GM10266 (cell line): ENCODE data around the gene SLC5A5.

Experiments used
- DNase-seq: peaks from one replicate; pipeline ENCODE4 v3.0.0; 2012; ENCODE audit errors: extremely low spot score
- TF ChIP-seq, protein P1 (sequence below): IDR thresholded peaks from 2 replicates; pipeline ENCODE4 v1.5.1; 2012; ENCODE audit warnings: mild to moderate bottlenecking, low read depth; ENCODE audit not compliant: control insufficient read depth, insufficient read depth; ENCODE audit errors: missing control alignments

Gene SLC5A5

DNA sequence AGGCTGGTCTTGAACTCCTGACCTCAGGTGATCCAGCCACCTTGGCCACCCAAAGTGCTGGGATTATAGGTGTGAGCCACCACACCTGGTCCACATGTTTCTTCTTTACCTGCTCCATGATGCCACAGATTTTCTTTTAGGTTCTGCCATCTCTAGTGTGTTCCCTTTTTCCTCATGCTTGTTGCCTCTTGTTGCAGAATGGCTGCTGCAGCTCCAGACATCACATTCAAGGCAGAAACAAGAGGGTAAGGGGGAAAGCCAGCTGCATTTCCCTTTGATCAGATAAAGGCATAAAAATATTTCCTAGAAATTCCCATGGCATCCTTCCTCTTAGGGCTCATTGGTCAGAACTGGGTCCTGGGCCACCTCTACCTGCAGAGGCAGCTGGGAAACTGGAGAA lies 48.8 kb downstream of the SLC5A5 start:
- TF ChIP-seq, protein P1, sequence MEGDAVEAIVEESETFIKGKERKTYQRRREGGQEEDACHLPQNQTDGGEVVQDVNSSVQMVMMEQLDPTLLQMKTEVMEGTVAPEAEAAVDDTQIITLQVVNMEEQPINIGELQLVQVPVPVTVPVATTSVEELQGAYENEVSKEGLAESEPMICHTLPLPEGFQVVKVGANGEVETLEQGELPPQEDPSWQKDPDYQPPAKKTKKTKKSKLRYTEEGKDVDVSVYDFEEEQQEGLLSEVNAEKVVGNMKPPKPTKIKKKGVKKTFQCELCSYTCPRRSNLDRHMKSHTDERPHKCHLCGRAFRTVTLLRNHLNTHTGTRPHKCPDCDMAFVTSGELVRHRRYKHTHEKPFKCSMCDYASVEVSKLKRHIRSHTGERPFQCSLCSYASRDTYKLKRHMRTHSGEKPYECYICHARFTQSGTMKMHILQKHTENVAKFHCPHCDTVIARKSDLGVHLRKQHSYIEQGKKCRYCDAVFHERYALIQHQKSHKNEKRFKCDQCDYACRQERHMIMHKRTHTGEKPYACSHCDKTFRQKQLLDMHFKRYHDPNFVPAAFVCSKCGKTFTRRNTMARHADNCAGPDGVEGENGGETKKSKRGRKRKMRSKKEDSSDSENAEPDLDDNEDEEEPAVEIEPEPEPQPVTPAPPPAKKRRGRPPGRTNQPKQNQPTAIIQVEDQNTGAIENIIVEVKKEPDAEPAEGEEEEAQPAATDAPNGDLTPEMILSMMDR, result no peak
- DNase-seq, result no peak

GRCh38 chr19:17922138-17922537 lies 50.4 kb downstream of the SLC5A5 start:
- no peak for DNase-seq
- TF ChIP-seq, protein P1, result no peak

DNA sequence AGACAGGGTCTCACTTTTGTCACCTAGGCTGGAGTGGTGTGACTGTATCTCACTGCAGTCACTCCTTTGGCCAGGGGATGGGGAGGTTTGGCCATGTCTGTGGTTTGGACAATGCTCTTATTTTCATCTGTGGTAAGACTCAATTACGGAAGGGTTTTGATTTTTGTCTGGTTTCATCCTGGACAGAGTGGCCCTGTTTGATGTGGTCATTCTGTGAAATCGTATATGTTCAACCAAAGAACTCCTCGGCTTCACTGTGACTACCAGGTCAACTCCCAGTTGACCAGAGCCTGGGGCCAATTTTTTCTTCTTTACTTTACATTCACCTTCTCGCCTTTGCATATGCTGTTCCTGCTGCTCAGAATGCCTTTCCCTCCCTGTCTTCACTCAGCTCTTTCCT lies 54.3 kb downstream of the SLC5A5 start:
- DNase-seq, result peak; percentile 29
- TF ChIP-seq, protein P1, result no peak

DNA sequence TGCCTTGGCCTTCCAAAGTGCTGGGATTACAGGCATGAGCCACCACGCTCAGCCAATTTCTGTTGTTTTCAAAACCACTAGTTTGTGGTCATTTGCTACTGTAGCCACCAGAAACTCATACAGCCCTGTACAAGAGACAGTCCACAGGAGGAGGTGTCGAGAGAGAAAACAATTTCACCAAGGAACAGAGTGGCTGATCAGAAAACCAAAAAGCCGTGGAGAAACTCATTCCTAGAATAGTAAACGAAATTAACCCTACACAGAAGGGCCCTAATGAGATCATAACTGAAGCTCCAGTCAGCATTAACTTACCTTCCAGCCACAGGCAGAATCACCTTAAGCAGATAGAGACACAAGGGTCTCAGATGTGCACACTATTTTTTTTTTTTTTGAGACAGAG lies 57.3 kb downstream of the SLC5A5 start:
- TF ChIP-seq, protein P1, result no peak
- DNase-seq, result peak; percentile 70

DNA sequence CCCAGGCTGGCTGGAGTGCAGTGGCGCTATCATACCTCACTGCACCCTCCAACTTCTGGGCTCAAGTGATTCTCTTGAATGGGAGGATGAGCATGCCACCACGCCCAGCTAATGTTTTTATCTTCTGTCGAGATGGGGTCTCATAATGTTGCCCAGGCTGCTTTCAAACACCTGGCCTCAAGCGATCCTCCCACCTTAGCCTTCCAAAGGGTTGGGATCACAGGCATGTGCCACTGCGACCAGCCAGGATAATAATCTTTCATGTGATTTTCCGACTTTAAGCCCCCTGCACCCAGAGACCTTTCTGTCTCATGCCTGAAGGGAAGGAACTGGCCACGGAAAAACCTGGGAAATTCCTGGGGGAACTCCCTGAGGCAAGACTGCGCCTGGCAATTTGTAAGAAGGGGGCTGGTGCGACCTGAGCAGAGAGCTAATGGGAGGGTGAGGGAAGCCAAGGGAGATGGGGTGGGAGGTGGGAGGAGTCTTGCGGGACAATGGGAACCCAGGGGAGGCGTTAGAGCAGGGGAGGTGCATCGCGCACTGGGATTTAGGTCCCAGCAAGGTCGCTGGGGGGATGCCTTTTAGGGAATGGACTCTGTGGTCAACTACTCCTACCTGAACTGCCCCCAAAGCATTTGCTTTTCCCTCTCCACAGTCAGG lies 59.9 kb downstream of the SLC5A5 start:
- DNase-seq, result peak; percentile 18
- TF ChIP-seq, protein P1, result no peak

- TF ChIP-seq, protein P1, result peak; percentile 99
- peak; percentile 93 for DNase-seq
Observed at GRCh38 chr19:17932485-17933338, 61.0 kb downstream of the SLC5A5 start, which contains the start of gene CCDC124. Gene CCDC124, plus strand, starts transcription at chr19:17933015. Its CDS starts 3,406 bp downstream, at chr19:17936421.

DNA sequence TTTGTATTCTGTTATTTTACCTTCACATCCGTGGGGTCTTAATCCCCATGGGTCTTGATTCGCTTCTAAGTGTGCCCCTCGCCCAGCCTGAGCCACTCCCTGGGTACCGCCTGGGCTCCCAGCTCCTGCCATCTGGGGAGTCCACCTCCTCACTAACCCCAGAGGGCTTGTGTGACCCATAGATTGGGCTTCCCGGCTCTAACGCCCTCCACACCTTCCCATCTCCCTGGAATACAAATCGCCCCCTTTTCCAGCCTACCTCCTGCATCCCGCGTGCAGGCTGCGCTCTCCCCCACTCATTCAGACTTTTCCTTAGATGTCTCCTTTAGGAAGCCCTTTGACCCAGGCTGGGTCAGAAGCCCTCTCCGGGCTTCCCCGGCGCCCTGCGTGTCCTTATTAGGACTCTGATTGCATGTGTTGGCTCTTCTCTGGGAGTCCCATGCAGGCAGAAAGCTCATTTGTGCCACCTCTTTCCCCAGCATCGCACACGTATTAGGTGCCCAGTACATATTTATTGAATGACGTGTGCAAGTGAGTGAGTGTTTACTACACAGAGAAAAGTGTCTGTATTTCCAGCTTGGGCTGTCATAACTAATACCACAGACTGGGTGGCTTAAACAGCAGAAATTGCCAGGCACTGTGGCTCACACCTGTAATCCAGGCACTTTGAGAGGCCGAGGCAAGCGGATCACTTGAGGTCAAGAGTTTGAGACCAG lies 61.8 kb downstream of the SLC5A5 start:
- TF ChIP-seq, protein P1, result no peak
- no peak for DNase-seq
